WTC11 (cell line): Measurements from ENCODE around the gene SUGP2. TPM values are rescaled to one million over a fixed set of nuclear protein-coding genes. Genes with fewer than 3 reads are reported as not detected.

Experiments
- ATAC-seq: fragments of 200-7000 bp; cut with Tn5 transposase; 2 replicates; pipeline ENCODE4 v1.10.0; 2021; ENCODE audit warnings: mild to moderate bottlenecking, moderate library complexity
- CTCF ChIA-PET: fragments of 300-600 bp; sonication (Branson Sonifier 250); formaldehyde crosslinking; loops from one replicate; lab custom pipeline; 2021; ENCODE audit warnings: antibody characterized with exemption; lab: Charles Lee
- POLR2A ChIA-PET: fragments of 350-600 bp; sonication (Branson Sonifier 250); formaldehyde crosslinking; loops from one replicate; lab custom pipeline; 2021; ENCODE audit warnings: antibody characterized with exemption; lab: Charles Lee
- DNase-seq: peaks from one replicate; pipeline ENCODE4 v3.0.0; 2021; ENCODE audit warnings: low spot score
- H3K27ac Mint-ChIP-seq: 2 replicates; pipeline ENCODE4 v1.8.0; 2021; ENCODE audit warnings: mixed read lengths
- H3K27me3 Mint-ChIP-seq: 2 replicates; pipeline ENCODE4 v1.8.0; 2021; ENCODE audit warnings: low read depth, mild to moderate bottlenecking, moderate library complexity, mixed read lengths
- H3K36me3 Mint-ChIP-seq: 2 replicates; pipeline ENCODE4 v1.8.0; 2021; ENCODE audit warnings: mixed read lengths
- H3K4me1 Mint-ChIP-seq: 2 replicates; pipeline ENCODE4 v1.8.0; 2022; ENCODE audit warnings: mixed read lengths
- H3K4me3 Mint-ChIP-seq: 2 replicates; pipeline ENCODE4 v1.8.0; 2021; ENCODE audit warnings: mild to moderate bottlenecking, moderate library complexity, mixed read lengths
- H3K9me3 Mint-ChIP-seq: 2 replicates; pipeline ENCODE4 v1.8.0; 2021; ENCODE audit warnings: mixed read lengths
- AFF4 ChIP-seq: sonication (generic); formaldehyde crosslinking; IDR thresholded peaks from 2 replicates; pipeline ENCODE4 v1.8.1; 2023; ENCODE audit warnings: mild to moderate bottlenecking, missing genetic modification reagents, borderline replicate concordance
- CTCF ChIP-seq: fragments of 200-600 bp; IDR thresholded peaks from 2 replicates; pipeline ENCODE4 v1.8.0; 2022; ENCODE audit warnings: antibody characterized with exemption
- E2F4 ChIP-seq: sonication (generic); formaldehyde crosslinking; IDR thresholded peaks from 2 replicates; pipeline ENCODE4 v1.8.1; 2022; ENCODE audit warnings: low read depth, mild to moderate bottlenecking, moderate library complexity, missing genetic modification reagents, borderline replicate concordance
- IRF2 ChIP-seq: sonication (generic); formaldehyde crosslinking; IDR thresholded peaks from 2 replicates; pipeline ENCODE4 v1.8.0; 2022; ENCODE audit warnings: low read depth, missing genetic modification reagents, borderline replicate concordance
- JAZF1 ChIP-seq: fragments of 250-450 bp; sonication (Bioruptor Pico); IDR thresholded peaks from 2 replicates; pipeline ENCODE4 v1.9.0; 2021; ENCODE audit warnings: moderate library complexity, mild to moderate bottlenecking, inconsistent platforms
- MXD4 ChIP-seq: fragments of 250-450 bp; sonication (Bioruptor Pico); IDR thresholded peaks from 2 replicates; pipeline ENCODE4 v1.8.0; 2021; ENCODE audit warnings: mild to moderate bottlenecking, moderate library complexity, borderline replicate concordance
- NR1H2 ChIP-seq: sonication (generic); formaldehyde crosslinking; IDR thresholded peaks from 2 replicates; pipeline ENCODE4 v1.9.0; 2021; ENCODE audit warnings: mild to moderate bottlenecking, moderate library complexity, missing genetic modification reagents
- NR2C2 ChIP-seq: sonication (generic); formaldehyde crosslinking; IDR thresholded peaks from 2 replicates; pipeline ENCODE4 v1.8.0; 2022; ENCODE audit warnings: mild to moderate bottlenecking, missing genetic modification reagents
- NR3C1 ChIP-seq: sonication (generic); formaldehyde crosslinking; conservative IDR thresholded peaks from 2 replicates; pipeline ENCODE4 v1.8.1; 2023; ENCODE audit warnings: low read depth, mild to moderate bottlenecking, missing genetic modification reagents
- PREB ChIP-seq: sonication (generic); formaldehyde crosslinking; IDR thresholded peaks from 2 replicates; pipeline ENCODE4 v1.8.1; 2022; ENCODE audit warnings: mild to moderate bottlenecking, missing genetic modification reagents, moderate library complexity, borderline replicate concordance
- ZBTB43 ChIP-seq: sonication (generic); formaldehyde crosslinking; IDR thresholded peaks from 2 replicates; pipeline ENCODE4 v1.8.1; 2023; ENCODE audit warnings: mild to moderate bottlenecking, missing genetic modification reagents
- ZNF532 ChIP-seq: fragments of 250-450 bp; sonication (Bioruptor Pico); IDR thresholded peaks from 2 replicates; pipeline ENCODE4 v1.9.0; 2021; ENCODE audit warnings: mild to moderate bottlenecking, borderline replicate concordance
- ZNF671 ChIP-seq: fragments of 250-450 bp; sonication (Bioruptor Pico); IDR thresholded peaks from 2 replicates; pipeline ENCODE4 v1.8.0; 2021; ENCODE audit warnings: mild to moderate bottlenecking
- ZSCAN18 ChIP-seq: fragments of 250-450 bp; sonication (Bioruptor Pico); IDR thresholded peaks from 2 replicates; pipeline ENCODE4 v2.1.2; 2022; ENCODE audit warnings: mild to moderate bottlenecking, moderate library complexity
- total RNA-seq: library from RNA; stranded (reverse); gene quantifications from 3 replicates; pipeline ENCODE4 v1.2.3, GENCODE V29; 2021

SUGP2 gene
- total RNA-seq, 1 experiment from 2014 or later, result 160 TPM

GRCh38 chr19:18978616-18979015 is 54.7 kb downstream of the SUGP2 start:
- ATAC-seq (no peak), DNase-seq (no peak)
- no peaks in the 10 kb centered on the region for H3K4me1 Mint-ChIP-seq
- ChIA-PET CTCF (no interaction called here), POLR2A (no interaction called here)
- no peak for TF ChIP-seq JAZF1 (CRISPR knock-in tag)
- TF ChIP-seq CTCF, result no peak
- no peak for TF ChIP-seq AFF4 (CRISPR knock-in tag)
- peaks cover 9% of the 10 kb centered on the region for H3K27me3 Mint-ChIP-seq
- no peaks in the 10 kb centered on the region for H3K9me3 Mint-ChIP-seq
- no peaks in the 10 kb centered on the region for H3K36me3 Mint-ChIP-seq
- H3K4me3 Mint-ChIP-seq, result no peak overlapping the region
- H3K27ac Mint-ChIP-seq, result no peak overlapping the region

GRCh38 chr19:18975869-18976268 is 57.4 kb downstream of the SUGP2 start:
- ChIA-PET CTCF (interaction anchor here (1.5 kb wide), 1 partner anchor 11 kb away, joined by 6 read pairs; no protein-coding TSS in a partner anchor), POLR2A (no interaction called here)
- H3K4me1 Mint-ChIP-seq, result no peaks in the 10 kb centered on the region
- peaks cover 5% of the 10 kb centered on the region for H3K27me3 Mint-ChIP-seq
- no peak overlapping the region for H3K27ac Mint-ChIP-seq
- no peaks in the 10 kb centered on the region for H3K9me3 Mint-ChIP-seq
- H3K36me3 Mint-ChIP-seq, result no peaks in the 10 kb centered on the region
- DNase-seq (no peak), ATAC-seq (no peak)
- H3K4me3 Mint-ChIP-seq, result no peak overlapping the region
- no peak for TF ChIP-seq NR2C2
- no peak for TF ChIP-seq E2F4 (CRISPR knock-in tag)
- no peak for TF ChIP-seq ZBTB43 (CRISPR knock-in tag)
- no peak for TF ChIP-seq ZNF671
- no peak for TF ChIP-seq ZNF532 (CRISPR knock-in tag)
- TF ChIP-seq IRF2 (CRISPR knock-in tag), result no peak
- no peak for TF ChIP-seq MXD4 (CRISPR knock-in tag)
- no peak for TF ChIP-seq PREB (CRISPR knock-in tag)
- TF ChIP-seq ZSCAN18 (CRISPR knock-in tag), result no peak
- TF ChIP-seq NR3C1 (CRISPR knock-in tag), result no peak
- TF ChIP-seq NR1H2 (CRISPR knock-in tag), result no peak
